NCI-H526 treated with DMSO at 0.1 percent for 48 hours (cell line): ENCODE data around the gene KCNH4.
"Not testable (repeated sequence)": the region's sequence is repeated elsewhere in the genome, so short reads cannot be mapped to it uniquely, and the experiment has no call there.

Experiments used
- DNase-seq: peaks from one replicate; lab custom pipeline; 2025; lab: John Stamatoyannopoulos, UW

The KCNH4 gene

GRCh38 chr17:42178817-42179216 lies 2.1 kb downstream of the KCNH4 start:
- DNase-seq: no peak

- DNase-seq: no peak
Observed at GRCh38 chr17:42177684-42178083, 3.3 kb downstream of the KCNH4 start.

GRCh38 chr17:42174126-42174783 lies 6.7 kb downstream of the KCNH4 start:
- no peak for DNase-seq

GRCh38 chr17:42171831-42172230 lies 9.1 kb downstream of the KCNH4 start:
- no peak for DNase-seq

GRCh38 chr17:42169351-42169750 lies 11.6 kb downstream of the KCNH4 start:
- no peak for DNase-seq

- no peak for DNase-seq
Observed at GRCh38 chr17:42167807-42168206, 13.1 kb downstream of the KCNH4 start.

- DNase-seq: no peak
Observed at GRCh38 chr17:42166196-42166763, 14.7 kb downstream of the KCNH4 start.

GRCh38 chr17:42165751-42166150 lies 15.2 kb downstream of the KCNH4 start:
- DNase-seq: no peak

GRCh38 chr17:42163696-42164407 lies 17.1 kb downstream of the KCNH4 start:
- DNase-seq: no peak

- no peak for DNase-seq
Observed at GRCh38 chr17:42163113-42163512, 17.8 kb downstream of the KCNH4 start.

- no peak for DNase-seq
Observed at GRCh38 chr17:42160531-42160910, 20.4 kb downstream of the KCNH4 start.

- no peak for DNase-seq
Observed at GRCh38 chr17:42159796-42160530, 21.0 kb downstream of the KCNH4 start.

GRCh38 chr17:42155614-42156045 lies 25.3 kb downstream of the KCNH4 start:
- no peak for DNase-seq

- DNase-seq: no peak
Observed at GRCh38 chr17:42153919-42154742, 26.8 kb downstream of the KCNH4 start.

GRCh38 chr17:42146911-42147607 lies 33.9 kb downstream of the KCNH4 start:
- DNase-seq: no peak

GRCh38 chr17:42143138-42143537 lies 37.8 kb downstream of the KCNH4 start:
- DNase-seq: not testable (repeated sequence)

GRCh38 chr17:42142371-42142896 lies 38.5 kb downstream of the KCNH4 start:
- DNase-seq: no peak

GRCh38 chr17:42141382-42141781 lies 39.6 kb downstream of the KCNH4 start:
- no peak for DNase-seq

GRCh38 chr17:42140690-42141089 lies 40.3 kb downstream of the KCNH4 start:
- not testable (repeated sequence) for DNase-seq

GRCh38 chr17:42138749-42139492 lies 42.0 kb downstream of the KCNH4 start:
- no peak for DNase-seq
